Activated CD8-positive, alpha-beta memory T cell treated with anti-CD3 and anti-CD28 coated beads for 1 hour (primary cell): Measurements from ENCODE around the gene NBPF11.
"Not testable (repeated sequence)": the region's sequence is repeated elsewhere in the genome, so short reads cannot be mapped to it uniquely, and the experiment has no call there.

Source experiments
- DNase-seq, 2 donors: peaks; one replicate each; pipeline ENCODE4 v3.0.0-alpha.2; 2020; ENCODE audit warnings: low read depth in 1 of 2; ENCODE audit errors: extremely low read depth in 1 of 2

Gene NBPF11

GRCh38 chr1:148151911-148152656 lies at the start of gene NBPF11:
NBPF11 (minus strand) TSS chr1:148152281; CDS start chr1:148127003, 25,278 bp downstream.
- peak; percentile 39 to 60 for DNase-seq

GRCh38 chr1:148197396-148197795 lies 45.3 kb upstream of the NBPF11 start:
- not testable (repeated sequence) for DNase-seq

DNA sequence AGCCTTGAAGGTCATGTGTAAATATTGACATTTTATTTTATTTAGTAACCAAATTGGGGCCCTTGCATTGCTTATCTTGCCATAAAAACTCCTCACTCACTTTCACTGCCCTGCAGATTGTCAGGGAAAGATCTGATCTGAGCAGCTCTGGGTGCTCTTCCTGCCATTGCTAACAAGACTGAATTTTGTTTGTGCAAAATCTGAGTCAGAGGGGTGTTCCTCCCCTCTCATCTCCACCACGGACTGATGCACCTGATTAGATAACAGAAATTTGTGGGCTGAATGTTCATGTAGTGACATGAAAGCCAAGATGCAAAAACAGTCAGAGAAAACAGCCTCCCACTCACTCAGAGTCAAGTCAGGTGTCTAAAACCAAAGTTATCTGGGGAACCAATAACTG lies 44.9 kb upstream of the NBPF11 start:
- not testable (repeated sequence) for DNase-seq

DNA sequence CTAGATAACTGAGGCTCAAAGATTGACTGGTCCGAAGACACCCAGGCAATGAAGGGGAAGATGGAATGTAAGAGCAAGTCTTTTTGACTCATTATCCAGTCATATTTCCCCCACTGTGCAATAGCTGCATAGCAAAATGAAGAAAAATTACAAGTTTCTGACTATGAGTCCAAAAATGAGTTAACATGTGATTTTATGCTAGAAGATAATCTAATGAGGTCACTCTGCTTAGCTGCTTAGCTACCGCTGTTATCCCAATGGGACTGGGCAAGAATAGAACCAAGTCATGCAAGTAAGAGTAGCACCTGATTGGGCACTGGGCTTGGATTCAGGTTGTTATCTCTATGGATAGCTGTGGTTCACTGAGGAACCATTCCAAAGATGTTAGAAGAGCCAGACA lies 43.0 kb upstream of the NBPF11 start:
- DNase-seq: not testable (repeated sequence)

- DNase-seq: not testable (repeated sequence)
Observed at GRCh38 chr1:148188768-148189167, 36.7 kb upstream of the NBPF11 start.

DNA sequence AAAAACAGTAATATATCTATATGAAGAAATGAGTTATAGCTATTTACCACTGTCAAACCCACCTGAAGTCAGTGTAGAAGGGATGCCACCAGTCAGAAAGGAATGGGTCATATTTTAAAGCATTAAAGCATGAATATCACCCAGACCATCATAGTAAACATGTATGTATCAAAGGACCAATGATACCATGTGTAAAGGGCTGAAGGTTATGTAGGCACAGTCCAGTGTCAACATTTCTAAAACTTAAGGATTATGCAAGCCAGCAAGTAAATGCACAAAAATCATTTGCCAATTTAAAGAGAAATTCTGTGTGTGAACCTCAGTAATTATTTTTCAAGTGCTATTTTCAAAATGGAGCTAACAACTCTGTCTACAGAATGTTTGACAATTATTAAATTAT lies 26.6 kb upstream of the NBPF11 start:
- DNase-seq: not testable (repeated sequence)

DNA sequence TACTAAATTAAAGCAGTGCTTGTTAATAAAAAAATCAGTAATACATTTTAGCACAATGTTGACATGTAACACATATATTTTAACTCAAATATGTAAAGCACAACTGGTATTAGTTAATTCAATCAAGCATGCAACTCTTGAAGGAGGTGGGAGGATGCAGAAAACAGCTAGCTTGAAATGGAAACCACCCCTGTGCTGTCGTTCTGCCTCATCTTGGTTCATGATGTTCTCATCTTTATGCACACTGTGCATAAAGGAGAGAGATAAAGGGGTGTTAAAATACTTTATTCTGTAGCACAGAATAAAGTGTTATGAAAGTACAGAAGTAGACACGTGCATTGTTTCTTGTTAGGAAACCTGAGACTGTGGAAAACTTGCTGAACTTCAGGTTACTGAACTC lies 23.3 kb upstream of the NBPF11 start:
- not testable (repeated sequence) for DNase-seq

- DNase-seq: not testable (repeated sequence)
Observed at GRCh38 chr1:148171995-148172394, 19.9 kb upstream of the NBPF11 start.

GRCh38 chr1:148166558-148167492 lies 14.7 kb upstream of the NBPF11 start:
- DNase-seq: no peak

- DNase-seq: no peak
Observed at GRCh38 chr1:148162363-148162762, 10.3 kb upstream of the NBPF11 start.

DNA sequence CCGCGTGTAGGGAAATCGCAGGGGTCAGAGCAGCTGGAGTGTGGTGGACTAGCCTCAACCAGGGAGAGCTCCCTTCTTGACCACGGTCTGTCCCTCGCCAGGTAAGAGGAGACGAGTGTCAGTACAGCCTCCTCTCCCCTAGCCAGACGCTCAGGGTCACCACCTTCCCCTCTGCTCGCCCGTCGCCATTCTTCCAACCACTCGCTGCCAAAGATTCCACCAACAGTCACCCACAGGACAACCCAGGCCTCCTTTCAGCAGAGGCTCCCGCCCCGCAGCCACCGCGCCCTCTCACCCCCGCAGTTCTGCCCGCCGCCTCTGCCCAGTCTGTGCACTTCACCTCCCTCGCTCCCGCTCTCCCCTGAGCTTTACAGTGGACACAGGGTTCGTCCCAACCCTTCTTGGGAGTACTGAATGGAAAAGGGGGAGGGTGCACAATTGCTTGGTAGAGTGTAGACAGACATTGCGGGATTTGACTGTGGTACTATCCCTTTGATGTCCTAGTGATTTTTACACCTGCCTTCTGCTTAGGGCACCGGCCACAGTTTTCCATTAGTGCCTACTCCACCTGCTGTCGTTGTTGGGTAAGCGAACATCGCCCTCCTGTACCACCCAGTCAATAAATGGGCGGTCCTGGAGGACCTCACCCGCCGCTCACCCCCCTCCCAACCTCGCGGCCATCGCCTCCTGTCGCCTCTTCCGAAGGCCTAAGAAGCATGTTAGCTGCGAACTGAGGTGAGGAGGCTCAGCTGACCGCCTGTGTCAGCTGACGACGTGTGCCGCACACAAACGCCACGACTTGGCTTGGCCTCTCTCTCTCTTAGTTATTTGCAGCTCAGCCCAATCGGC lies 9.2 kb upstream of the NBPF11 start:
- no peak for DNase-seq

- no peak for DNase-seq
Observed at GRCh38 chr1:148160343-148161052, 8.4 kb upstream of the NBPF11 start.

GRCh38 chr1:148160048-148160342 lies 7.9 kb upstream of the NBPF11 start:
- no peak for DNase-seq

DNA sequence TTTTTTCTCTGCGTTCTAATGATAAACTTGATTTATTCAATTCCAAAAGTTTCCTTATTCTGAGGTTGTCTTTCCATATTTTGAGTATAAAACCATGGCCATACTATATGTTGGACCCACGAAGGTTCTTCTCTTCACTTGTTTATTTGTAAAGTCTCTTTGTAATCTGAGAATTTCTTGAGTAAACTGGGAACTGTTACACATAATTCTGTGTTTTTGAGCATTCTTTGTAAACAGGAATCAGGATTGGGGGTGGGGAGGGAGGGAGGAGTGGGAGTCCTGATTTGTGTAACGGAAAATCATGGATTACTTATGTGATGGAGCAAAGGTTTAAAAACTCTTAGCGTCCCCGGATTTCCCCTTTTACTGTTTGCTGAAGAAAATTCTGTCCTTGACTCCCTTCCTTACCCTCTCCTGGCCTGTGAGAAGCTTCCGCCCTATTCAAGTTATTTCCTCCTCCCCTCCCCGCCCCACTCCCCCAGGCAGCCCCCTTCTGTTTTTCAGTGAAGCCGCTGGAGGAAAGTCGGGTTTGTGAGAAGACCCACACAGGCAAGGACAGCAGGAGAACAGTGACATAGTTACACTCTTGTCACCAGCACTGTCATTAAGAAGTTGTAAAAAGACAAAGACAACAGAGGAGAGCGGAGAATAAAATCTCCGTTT lies 6.4 kb upstream of the NBPF11 start:
- no peak for DNase-seq

- not testable (repeated sequence) for DNase-seq
Observed at GRCh38 chr1:148157803-148158202, 5.7 kb upstream of the NBPF11 start.

GRCh38 chr1:148155494-148156275 lies 3.6 kb upstream of the NBPF11 start:
- not testable (repeated sequence) for DNase-seq

DNA sequence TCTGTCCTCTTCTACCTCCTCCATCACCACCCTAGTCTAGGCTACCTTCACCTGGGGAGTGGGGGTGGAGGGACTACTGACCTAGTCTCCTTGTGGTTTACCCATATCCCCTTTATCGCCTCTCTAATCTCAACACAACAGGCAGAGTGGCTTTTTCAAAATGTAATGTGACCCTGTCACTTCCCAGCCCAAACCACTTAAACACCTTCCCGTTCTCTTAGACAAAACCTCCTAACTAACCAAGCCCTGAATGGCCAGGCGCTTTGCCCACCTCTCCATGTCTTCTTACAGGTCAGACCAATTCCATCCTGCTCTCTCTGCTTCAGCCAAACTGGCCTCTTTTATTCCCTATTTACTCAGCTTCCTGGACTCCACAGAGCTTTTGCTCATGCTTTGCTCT lies 714 bp upstream of the NBPF11 start:
- not testable (repeated sequence) for DNase-seq

GRCh38 chr1:148151371-148151819 lies 686 bp downstream of the NBPF11 start:
- DNase-seq: peak in 1 of 2 donors; percentile 5

GRCh38 chr1:148150945-148151344 lies 1.1 kb downstream of the NBPF11 start:
- DNase-seq: not testable (repeated sequence)
